GM12892 (cell line): ENCODE results near the gene CUBN.

Source experiments
- POLR2A ChIP-seq: IDR thresholded peaks from 2 replicates; pipeline ENCODE4 v1.6.1; 2011; ENCODE audit warnings: low read depth, low read length, control low read depth
- TAF1 ChIP-seq: IDR thresholded peaks from 2 replicates; pipeline ENCODE4 v1.6.1; 2011; ENCODE audit warnings: low read depth, mild to moderate bottlenecking, control low read depth, low read length, borderline replicate concordance

GRCh38 chr10:16803464-16803863 lies 326.1 kb downstream of the CUBN start:
- TF ChIP-seq POLR2A, result no peak
- no peak for TF ChIP-seq TAF1
